ENCODE measurements around the gene SHB. TPM values are rescaled to one million over a fixed set of nuclear protein-coding genes. Genes with fewer than 3 reads are reported as not detected.
"Not testable (repeated sequence)": the region's sequence is repeated elsewhere in the genome, so short reads cannot be mapped to it uniquely, and the experiment has no call there.

SHB gene
- total RNA-seq, 2 donors from 2014 or later: 1.0 to 1.6 TPM

- Mint-ChIP-seq H3K27me3 (ENCODE audit: low read depth) (no peaks in the 10 kb centered on the region), H3K36me3 (ENCODE audit: insufficient read depth in 2 of 2) (no peaks in the 10 kb centered on the region), H3K27ac (no peak overlapping the region), H3K9me3 (no peaks in the 10 kb centered on the region), H3K4me3 (no peak overlapping the region), H3K4me1 (ENCODE audit: low read depth) (peaks cover 6% of the 10 kb centered on the region)
- no peak for ATAC-seq (replicated peaks in 1 of 2)
- no peak for DNase-seq
Observed at GRCh38 chr9:37916471-37917312, 152.3 kb downstream of the SHB start.

GRCh38 chr9:37915911-37916470 is 153.0 kb downstream of the SHB start:
- Mint-ChIP-seq H3K27me3 (ENCODE audit: low read depth) (no peaks in the 10 kb centered on the region), H3K9me3 (no peaks in the 10 kb centered on the region), H3K27ac (no peak overlapping the region), H3K4me1 (ENCODE audit: low read depth) (peaks cover 6% of the 10 kb centered on the region), H3K36me3 (ENCODE audit: insufficient read depth in 2 of 2) (no peaks in the 10 kb centered on the region), H3K4me3 (no peak overlapping the region)
- DNase-seq (no peak), ATAC-seq (replicated peaks in 1 of 2) (no peak)

GRCh38 chr9:37914701-37915358 is 154.2 kb downstream of the SHB start:
- Mint-ChIP-seq H3K4me3 (no peak overlapping the region), H3K9me3 (no peaks in the 10 kb centered on the region), H3K4me1 (ENCODE audit: low read depth) (peaks cover 6% of the 10 kb centered on the region), H3K27ac (no peak overlapping the region), H3K36me3 (ENCODE audit: insufficient read depth in 2 of 2) (no peaks in the 10 kb centered on the region), H3K27me3 (ENCODE audit: low read depth) (no peaks in the 10 kb centered on the region)
- DNase-seq (no peak), ATAC-seq (replicated peaks in 1 of 2) (no peak)

- no peak for ATAC-seq (replicated peaks in 1 of 2)
- Mint-ChIP-seq H3K4me1 (ENCODE audit: low read depth) (peaks cover 6% of the 10 kb centered on the region), H3K27me3 (ENCODE audit: low read depth) (no peaks in the 10 kb centered on the region)
Observed at GRCh38 chr9:37914154-37914551, 154.9 kb downstream of the SHB start.

GRCh38 chr9:37913480-37914153 is 155.4 kb downstream of the SHB start:
- H3K27me3 Mint-ChIP-seq (ENCODE audit: low read depth): no peaks in the 10 kb centered on the region
- no peaks in the 10 kb centered on the region for H3K36me3 Mint-ChIP-seq (ENCODE audit: insufficient read depth in 2 of 2)
- peaks cover 6% of the 10 kb centered on the region for H3K4me1 Mint-ChIP-seq (ENCODE audit: low read depth)
- no peaks in the 10 kb centered on the region for H3K9me3 Mint-ChIP-seq
- peak; percentile 82 for ATAC-seq (replicated peaks in 1 of 2)
- no peak overlapping the region for H3K4me3 Mint-ChIP-seq
- no peak overlapping the region for H3K27ac Mint-ChIP-seq
- peak; percentile 78 to 86 for DNase-seq

More at GRCh38 chr9:37914154-37914551, 154.9 kb downstream of the SHB start:
- H3K36me3 Mint-ChIP-seq (ENCODE audit: insufficient read depth in 2 of 2): no peaks in the 10 kb centered on the region
- H3K27ac Mint-ChIP-seq: no peak overlapping the region
- no peak overlapping the region for H3K4me3 Mint-ChIP-seq
- no peaks in the 10 kb centered on the region for H3K9me3 Mint-ChIP-seq
- DNase-seq: no peak

- DNase-seq: no peak
- no peaks in the 10 kb centered on the region for H3K27me3 Mint-ChIP-seq (ENCODE audit: low read depth)
- no peak for ATAC-seq (replicated peaks in 1 of 2)
- H3K9me3 Mint-ChIP-seq: no peaks in the 10 kb centered on the region
- no peak overlapping the region for H3K4me3 Mint-ChIP-seq
- H3K27ac Mint-ChIP-seq: no peak overlapping the region
- no peaks in the 10 kb centered on the region for H3K36me3 Mint-ChIP-seq (ENCODE audit: insufficient read depth in 2 of 2)
- H3K4me1 Mint-ChIP-seq (ENCODE audit: low read depth): peaks cover 6% of the 10 kb centered on the region
Observed at GRCh38 chr9:37911271-37911681, 157.8 kb downstream of the SHB start.

- no peaks in the 10 kb centered on the region for H3K27me3 Mint-ChIP-seq (ENCODE audit: low read depth)
- no peak overlapping the region for H3K4me3 Mint-ChIP-seq
- H3K9me3 Mint-ChIP-seq: no peaks in the 10 kb centered on the region
- DNase-seq (no peak), ATAC-seq (replicated peaks in 1 of 2) (no peak)
- no peaks in the 10 kb centered on the region for H3K36me3 Mint-ChIP-seq (ENCODE audit: insufficient read depth in 2 of 2)
- H3K4me1 Mint-ChIP-seq (ENCODE audit: low read depth): peaks cover 6% of the 10 kb centered on the region
- H3K27ac Mint-ChIP-seq: no peak overlapping the region
Observed at GRCh38 chr9:37910271-37910670, 158.8 kb downstream of the SHB start.

- H3K27ac Mint-ChIP-seq; H3K4me3 Mint-ChIP-seq; DNase-seq; ATAC-seq (replicated peaks in 1 of 2); H3K36me3 Mint-ChIP-seq (ENCODE audit: insufficient read depth in 2 of 2); H3K4me1 Mint-ChIP-seq (ENCODE audit: low read depth); H3K9me3 Mint-ChIP-seq; H3K27me3 Mint-ChIP-seq (ENCODE audit: low read depth): not testable (repeated sequence)
Observed at GRCh38 chr9:37909836-37910235, 159.2 kb downstream of the SHB start.

- Mint-ChIP-seq H3K9me3 (no peaks in the 10 kb centered on the region), H3K4me3 (no peak overlapping the region), H3K27ac (no peak overlapping the region), H3K27me3 (ENCODE audit: low read depth) (no peaks in the 10 kb centered on the region), H3K4me1 (ENCODE audit: low read depth) (peaks cover 13% of the 10 kb centered on the region), H3K36me3 (ENCODE audit: insufficient read depth in 2 of 2) (no peaks in the 10 kb centered on the region)
- DNase-seq (no peak), ATAC-seq (replicated peaks in 1 of 2) (no peak)
Observed at GRCh38 chr9:37909326-37909725, 159.7 kb downstream of the SHB start.

GRCh38 chr9:37908698-37909186 is 160.3 kb downstream of the SHB start:
- Mint-ChIP-seq H3K9me3 (no peaks in the 10 kb centered on the region), H3K4me3 (no peak overlapping the region), H3K27me3 (ENCODE audit: low read depth) (no peaks in the 10 kb centered on the region), H3K4me1 (ENCODE audit: low read depth) (peaks cover 14% of the 10 kb centered on the region), H3K36me3 (ENCODE audit: insufficient read depth in 2 of 2) (no peaks in the 10 kb centered on the region), H3K27ac (no peak overlapping the region)
- no peak for DNase-seq
- no peak for ATAC-seq (replicated peaks in 1 of 2)

- no peaks in the 10 kb centered on the region for H3K36me3 Mint-ChIP-seq (ENCODE audit: insufficient read depth in 2 of 2)
- H3K4me3 Mint-ChIP-seq: no peak overlapping the region
- no peak overlapping the region for H3K27ac Mint-ChIP-seq
- no peak for DNase-seq
- H3K27me3 Mint-ChIP-seq (ENCODE audit: low read depth): no peaks in the 10 kb centered on the region
- no peaks in the 10 kb centered on the region for H3K9me3 Mint-ChIP-seq
- peaks cover 10% of the 10 kb centered on the region for H3K4me1 Mint-ChIP-seq (ENCODE audit: low read depth)
- no peak for ATAC-seq (replicated peaks in 1 of 2)
Observed at GRCh38 chr9:37908283-37908682, 160.7 kb downstream of the SHB start.

GRCh38 chr9:37906312-37907239 is 162.5 kb downstream of the SHB start:
- peaks cover 26% of the 10 kb centered on the region for H3K4me1 Mint-ChIP-seq (ENCODE audit: low read depth)
- DNase-seq (no peak), ATAC-seq (replicated peaks in 1 of 2) (no peak)
- no peaks in the 10 kb centered on the region for H3K27me3 Mint-ChIP-seq (ENCODE audit: low read depth)
- no peaks in the 10 kb centered on the region for H3K9me3 Mint-ChIP-seq
- H3K4me3 Mint-ChIP-seq: peak overlapping the region in 1 of 2 donors; percentile 9
- H3K27ac Mint-ChIP-seq: no peak overlapping the region
- no peaks in the 10 kb centered on the region for H3K36me3 Mint-ChIP-seq (ENCODE audit: insufficient read depth in 2 of 2)

Measured in activated T-cell treated with anti-CD3 and anti-CD28 coated beads, Interleukin-2, amount 50 U/mL, for 72 hours (primary cell).